ENCODE results near the gene TINAG. TPM values are rescaled to one million over a fixed set of nuclear protein-coding genes. Genes with fewer than 3 reads are reported as not detected.
A peak's percentile ranks its signal among the peaks of the same experiment; 100 is the strongest.

Gene TINAG
- total and polyA plus RNA-seq, 2 donors (not counting 1 experiment from before 2014, with no cell fraction given): not detected

DNA sequence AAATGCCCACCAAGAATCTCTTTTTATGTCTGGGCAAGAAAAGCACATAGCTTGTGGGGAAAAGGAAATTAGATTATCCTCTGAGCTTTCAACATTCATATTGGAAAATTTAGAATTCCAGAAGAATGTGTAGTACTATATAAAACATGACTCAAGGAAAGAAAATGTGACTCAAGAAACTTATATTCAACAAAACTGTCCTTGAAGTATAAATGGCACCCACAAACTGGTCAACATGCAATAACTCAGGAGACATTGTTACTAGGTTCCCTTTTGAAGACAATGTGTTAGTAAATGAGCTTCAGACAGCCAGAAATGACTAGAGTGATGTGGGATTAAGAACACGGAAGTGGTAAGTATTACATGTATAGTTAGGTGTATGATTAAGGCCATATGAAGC is 26.1 kb upstream of the TINAG start:
- no peak overlapping the region for H3K4me3 ChIP-seq (replicated peaks in 1 of 4; ENCODE audit: control extremely low read depth in 1 of 4, insufficient read depth in 1 of 4, low read depth in 3 of 4, low read length in 4 of 4)
- no peaks in the 10 kb centered on the region for H3K9me3 ChIP-seq (ENCODE audit: control insufficient read depth, insufficient read depth, low read depth, low read length)
- H3K4me2 ChIP-seq (ENCODE audit: extremely low read depth, insufficient read depth, low read length): peak overlapping the region; percentile 63
- DNase-seq (ENCODE audit: low read depth in 2 of 2): peak; percentile 81 to 88
- TF ChIP-seq, protein P1, sequence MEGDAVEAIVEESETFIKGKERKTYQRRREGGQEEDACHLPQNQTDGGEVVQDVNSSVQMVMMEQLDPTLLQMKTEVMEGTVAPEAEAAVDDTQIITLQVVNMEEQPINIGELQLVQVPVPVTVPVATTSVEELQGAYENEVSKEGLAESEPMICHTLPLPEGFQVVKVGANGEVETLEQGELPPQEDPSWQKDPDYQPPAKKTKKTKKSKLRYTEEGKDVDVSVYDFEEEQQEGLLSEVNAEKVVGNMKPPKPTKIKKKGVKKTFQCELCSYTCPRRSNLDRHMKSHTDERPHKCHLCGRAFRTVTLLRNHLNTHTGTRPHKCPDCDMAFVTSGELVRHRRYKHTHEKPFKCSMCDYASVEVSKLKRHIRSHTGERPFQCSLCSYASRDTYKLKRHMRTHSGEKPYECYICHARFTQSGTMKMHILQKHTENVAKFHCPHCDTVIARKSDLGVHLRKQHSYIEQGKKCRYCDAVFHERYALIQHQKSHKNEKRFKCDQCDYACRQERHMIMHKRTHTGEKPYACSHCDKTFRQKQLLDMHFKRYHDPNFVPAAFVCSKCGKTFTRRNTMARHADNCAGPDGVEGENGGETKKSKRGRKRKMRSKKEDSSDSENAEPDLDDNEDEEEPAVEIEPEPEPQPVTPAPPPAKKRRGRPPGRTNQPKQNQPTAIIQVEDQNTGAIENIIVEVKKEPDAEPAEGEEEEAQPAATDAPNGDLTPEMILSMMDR (conservative IDR thresholded peaks at IDR 0.05 in 1 of 2, IDR thresholded peaks at IDR 0.05 in 1 of 2; ENCODE audit: low read depth in 1 of 2, low read length in 2 of 2): no peak
- TF ChIP-seq EZH2 (IDR thresholded peaks at IDR 0.05; ENCODE audit: low read length, missing control alignments): no peak
- no peaks in the 10 kb centered on the region for H3K36me3 ChIP-seq (ENCODE audit: control insufficient read depth, insufficient read depth, low read length)
- peaks cover 10% of the 10 kb centered on the region for H3K4me1 ChIP-seq (ENCODE audit: control insufficient read depth, extremely low read depth, insufficient read depth, low read length)
- no peaks in the 10 kb centered on the region for H3K79me2 ChIP-seq (ENCODE audit: control insufficient read depth, insufficient read depth, low read length)
- no peak overlapping the region for H3K9ac ChIP-seq (ENCODE audit: insufficient read depth, low read length)
- no peaks in the 10 kb centered on the region for H3K27me3 ChIP-seq (ENCODE audit: control insufficient read depth, insufficient read depth, low read length)
- H4K20me1 ChIP-seq (ENCODE audit: control insufficient read depth, extremely low read depth, insufficient read depth, low read length): no peaks in the 10 kb centered on the region
- H2AFZ ChIP-seq (ENCODE audit: low read length): no peak overlapping the region
- H3K27ac ChIP-seq (ENCODE audit: insufficient read depth, low read length): peak overlapping the region; percentile 9

DNA sequence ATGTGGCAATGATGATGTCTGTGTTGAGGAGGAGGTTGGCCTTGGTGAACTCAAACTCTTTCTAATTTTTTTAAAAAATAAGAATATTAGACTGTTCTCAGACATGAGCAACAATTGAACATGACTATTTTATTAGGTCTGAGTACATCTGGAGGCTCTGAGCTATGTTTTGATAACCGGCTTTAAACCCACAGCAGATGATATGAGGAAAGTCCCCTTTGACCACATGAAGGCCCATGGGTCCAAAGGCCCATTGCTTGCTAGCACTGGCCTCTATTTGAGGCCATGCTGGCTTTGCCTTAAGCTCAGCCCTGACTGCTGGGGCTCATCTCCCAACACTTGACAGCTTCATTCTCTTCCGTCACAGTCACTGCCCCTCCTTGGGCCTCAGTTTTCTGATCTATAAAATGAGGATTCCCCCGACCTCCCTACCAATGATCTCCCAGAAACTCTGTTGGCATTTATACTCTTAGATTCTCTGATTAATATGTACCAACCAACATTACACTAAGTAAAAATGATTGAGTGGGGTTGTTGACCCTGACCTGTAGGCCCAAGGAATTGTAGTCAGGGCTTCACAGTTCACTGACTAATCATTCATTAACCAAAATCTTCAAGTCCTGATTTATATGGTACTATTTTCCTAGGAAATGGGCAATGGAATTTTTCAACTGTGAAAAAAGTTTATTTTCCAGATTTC is 23.9 kb upstream of the TINAG start:
- Histone ChIP-seq H3K4me1 (ENCODE audit: control insufficient read depth, extremely low read depth, insufficient read depth, low read length) (peaks cover 10% of the 10 kb centered on the region), H3K27ac (ENCODE audit: insufficient read depth, low read length) (no peak overlapping the region), H3K4me3 (replicated peaks in 1 of 4; ENCODE audit: control extremely low read depth in 1 of 4, insufficient read depth in 1 of 4, low read depth in 3 of 4, low read length in 4 of 4) (no peak overlapping the region), H3K4me2 (ENCODE audit: extremely low read depth, insufficient read depth, low read length) (no peak overlapping the region), H3K9me3 (ENCODE audit: control insufficient read depth, insufficient read depth, low read depth, low read length) (no peaks in the 10 kb centered on the region), H3K79me2 (ENCODE audit: control insufficient read depth, insufficient read depth, low read length) (no peaks in the 10 kb centered on the region), H3K9ac (ENCODE audit: insufficient read depth, low read length) (no peak overlapping the region), H4K20me1 (ENCODE audit: control insufficient read depth, extremely low read depth, insufficient read depth, low read length) (no peaks in the 10 kb centered on the region), H3K27me3 (ENCODE audit: control insufficient read depth, insufficient read depth, low read length) (no peaks in the 10 kb centered on the region), H2AFZ (ENCODE audit: low read length) (no peak overlapping the region), H3K36me3 (ENCODE audit: control insufficient read depth, insufficient read depth, low read length) (no peaks in the 10 kb centered on the region)
- TF ChIP-seq, protein P1 (conservative IDR thresholded peaks at IDR 0.05 in 1 of 2, IDR thresholded peaks at IDR 0.05 in 1 of 2; ENCODE audit: low read depth in 1 of 2, low read length in 2 of 2): no peak
- no peak for TF ChIP-seq EZH2 (IDR thresholded peaks at IDR 0.05; ENCODE audit: low read length, missing control alignments)
- DNase-seq (ENCODE audit: low read depth in 2 of 2): no peak

DNA sequence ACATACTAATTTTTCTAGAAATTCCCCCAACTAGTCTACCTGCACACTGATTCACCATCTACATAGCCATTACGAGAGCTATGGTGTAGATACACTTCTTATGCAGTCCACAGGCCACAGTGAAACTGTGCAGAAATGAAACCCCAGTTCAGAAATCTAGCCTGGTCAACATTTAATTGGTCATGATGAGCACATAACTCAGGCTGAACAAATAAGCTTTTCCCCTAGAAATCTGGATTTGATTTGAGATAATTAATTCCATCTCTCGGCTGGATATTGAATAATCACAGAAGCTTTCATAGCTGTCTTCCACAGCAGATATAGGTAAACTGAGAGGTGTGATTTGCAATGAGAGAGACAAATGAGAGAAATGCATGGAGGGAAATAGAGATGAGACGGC is 22.6 kb upstream of the TINAG start:
- Histone ChIP-seq H4K20me1 (ENCODE audit: control insufficient read depth, extremely low read depth, insufficient read depth, low read length) (no peaks in the 10 kb centered on the region), H3K4me2 (ENCODE audit: extremely low read depth, insufficient read depth, low read length) (no peak overlapping the region), H3K4me3 (replicated peaks in 1 of 4; ENCODE audit: control extremely low read depth in 1 of 4, insufficient read depth in 1 of 4, low read depth in 3 of 4, low read length in 4 of 4) (no peak overlapping the region), H3K9ac (ENCODE audit: insufficient read depth, low read length) (no peak overlapping the region), H2AFZ (ENCODE audit: low read length) (no peak overlapping the region), H3K9me3 (ENCODE audit: control insufficient read depth, insufficient read depth, low read depth, low read length) (no peaks in the 10 kb centered on the region), H3K36me3 (ENCODE audit: control insufficient read depth, insufficient read depth, low read length) (no peaks in the 10 kb centered on the region), H3K27ac (ENCODE audit: insufficient read depth, low read length) (no peak overlapping the region), H3K27me3 (ENCODE audit: control insufficient read depth, insufficient read depth, low read length) (no peaks in the 10 kb centered on the region), H3K79me2 (ENCODE audit: control insufficient read depth, insufficient read depth, low read length) (no peaks in the 10 kb centered on the region), H3K4me1 (ENCODE audit: control insufficient read depth, extremely low read depth, insufficient read depth, low read length) (peaks cover 11% of the 10 kb centered on the region)
- peak in 1 of 2 donors; percentile 43 for DNase-seq (ENCODE audit: low read depth in 2 of 2)
- TF ChIP-seq EZH2 (IDR thresholded peaks at IDR 0.05; ENCODE audit: low read length, missing control alignments): no peak
- TF ChIP-seq, protein P1 (conservative IDR thresholded peaks at IDR 0.05 in 1 of 2, IDR thresholded peaks at IDR 0.05 in 1 of 2; ENCODE audit: low read depth in 1 of 2, low read length in 2 of 2): no peak
